ENCODE results near the gene TTC28. TPM values are rescaled to one million over a fixed set of nuclear protein-coding genes. Genes with fewer than 3 reads are reported as not detected.
"Not testable (repeated sequence)": the region's sequence is repeated elsewhere in the genome, so short reads cannot be mapped to it uniquely, and the experiment has no call there.

Gene TTC28
- total RNA-seq, 1 experiment from 2014 or later, result 7.6 TPM

DNA sequence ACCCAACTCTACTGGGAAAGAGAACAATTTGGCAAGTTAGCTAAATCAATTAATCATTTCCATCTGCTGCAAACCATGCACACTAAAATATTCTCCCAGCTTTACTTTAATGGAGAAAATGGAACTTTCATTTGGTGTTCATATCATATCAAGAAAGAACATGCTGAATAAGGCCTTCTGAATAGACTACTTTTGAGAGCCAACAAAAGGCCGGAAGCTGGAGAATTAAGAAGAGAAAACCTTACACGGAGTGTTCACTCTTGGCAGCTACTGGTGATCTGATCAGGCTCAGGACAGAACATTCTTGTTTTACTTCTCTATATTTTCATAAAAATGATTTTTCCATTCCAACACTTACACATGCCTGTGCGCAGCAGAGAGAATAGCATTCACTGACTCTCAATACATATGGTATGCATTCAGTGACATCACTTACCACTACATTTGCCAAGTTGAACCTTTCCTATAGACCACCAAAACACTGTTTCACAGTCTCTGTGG, 165.3 kb downstream of the TTC28 start:
- peak; percentile 9 for DNase-seq (ENCODE audit: low spot score)
- in situ Hi-C loops (cut with HindIII; ENCODE audit: low sequenced_read_pairs), result no loop called here

GRCh38 chr22:28512387-28512786, 167.3 kb downstream of the TTC28 start:
- in situ Hi-C loops (cut with HindIII; ENCODE audit: low sequenced_read_pairs); DNase-seq (ENCODE audit: low spot score): not testable (repeated sequence)

DNA sequence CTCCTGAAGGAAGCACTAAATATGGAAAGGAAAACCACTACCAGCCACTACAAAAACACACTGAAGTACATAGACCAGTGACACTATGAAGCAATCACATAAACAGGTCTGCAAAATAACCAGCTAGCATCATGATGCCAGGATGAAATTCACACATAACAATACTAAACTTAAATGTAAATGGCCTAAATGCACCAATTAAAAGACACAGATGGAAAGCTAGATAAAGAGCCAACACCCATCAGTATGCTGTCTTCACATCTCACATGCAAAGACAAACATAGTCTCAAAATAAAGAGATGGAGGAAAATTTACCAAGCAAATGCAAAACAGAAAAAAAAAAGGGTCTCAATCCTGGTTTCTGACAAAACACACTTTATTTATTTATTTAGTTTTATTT, 171.7 kb downstream of the TTC28 start:
- in situ Hi-C loops (cut with HindIII; ENCODE audit: low sequenced_read_pairs), result no loop called here
- no peak for DNase-seq (ENCODE audit: low spot score)

DNA sequence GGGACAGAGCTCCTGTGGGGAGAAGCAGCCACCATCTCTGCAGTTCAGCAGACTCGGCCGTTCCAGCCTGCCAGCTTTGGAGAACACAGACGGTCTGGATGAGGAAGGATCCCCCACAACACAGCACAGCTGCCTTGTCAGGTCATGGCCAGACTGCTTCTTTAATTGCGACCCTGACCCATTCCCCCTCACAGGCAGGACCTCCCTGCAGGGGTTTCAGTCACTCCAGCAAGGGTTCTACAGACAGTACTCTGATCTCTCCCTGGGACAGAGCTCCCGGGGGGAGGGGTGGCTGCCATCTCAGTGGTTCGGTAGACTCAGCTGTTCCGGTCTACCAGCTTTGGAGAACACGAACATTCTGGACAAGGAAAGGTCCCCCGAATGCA, 173.5 kb downstream of the TTC28 start:
- in situ Hi-C loops (cut with HindIII; ENCODE audit: low sequenced_read_pairs), result no loop called here
- no peak for DNase-seq (ENCODE audit: low spot score)

DNA sequence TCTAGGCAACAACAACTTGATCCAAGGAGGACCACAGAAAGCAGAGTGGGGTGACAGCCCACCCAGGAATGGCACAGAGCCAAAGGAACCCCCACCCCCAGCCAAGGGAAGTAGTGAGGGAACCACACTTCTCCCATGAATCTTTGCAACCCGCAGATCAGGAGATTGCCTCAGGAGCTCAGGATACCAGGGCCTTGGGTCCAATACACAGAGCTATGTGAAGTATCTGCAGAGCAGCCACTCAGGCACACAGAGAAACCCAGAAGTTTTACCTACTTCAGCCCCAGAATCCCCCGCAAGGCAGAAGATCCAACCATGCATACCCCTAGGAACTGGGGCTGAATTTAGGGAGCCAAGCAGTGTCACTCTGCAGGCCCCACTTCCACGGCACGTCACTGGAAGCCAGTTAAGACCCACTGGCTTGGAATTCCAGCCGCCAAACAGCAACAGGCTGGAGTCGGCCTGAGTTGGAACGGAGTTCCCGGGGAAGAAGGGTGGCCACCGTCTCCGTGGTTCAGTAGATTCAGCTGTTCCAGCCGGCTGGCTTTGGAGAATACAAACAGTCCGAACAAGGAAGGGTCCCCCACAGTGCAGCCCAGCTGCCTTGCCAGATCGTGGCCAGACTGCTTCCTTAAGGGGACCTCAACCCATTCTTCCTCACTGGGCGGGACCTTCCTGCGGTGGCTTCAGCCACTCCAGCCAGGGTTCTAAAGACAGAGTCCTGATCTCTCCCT, 174.1 kb downstream of the TTC28 start:
- in situ Hi-C loops (cut with HindIII; ENCODE audit: low sequenced_read_pairs), result no loop called here
- no peak for DNase-seq (ENCODE audit: low spot score)

GRCh38 chr22:28500006-28500405, 179.6 kb downstream of the TTC28 start:
- in situ Hi-C loops (cut with HindIII; ENCODE audit: low sequenced_read_pairs), result no loop called here

GRCh38 chr22:28498044-28498443, 181.6 kb downstream of the TTC28 start:
- in situ Hi-C loops (cut with HindIII; ENCODE audit: low sequenced_read_pairs), result no loop called here
- no peak for DNase-seq (ENCODE audit: low spot score)

More at GRCh38 chr22:28500006-28500405, 179.6 kb downstream of the TTC28 start:
- no peak for DNase-seq (ENCODE audit: low spot score)

GRCh38 chr22:28497188-28497587, 182.5 kb downstream of the TTC28 start:
- no peak for DNase-seq (ENCODE audit: low spot score)
- in situ Hi-C loops (cut with HindIII; ENCODE audit: low sequenced_read_pairs), result no loop called here

- in situ Hi-C loops (cut with HindIII; ENCODE audit: low sequenced_read_pairs); DNase-seq (ENCODE audit: low spot score): not testable (repeated sequence)
These were observed 188.4 kb downstream of the TTC28 start for GRCh38 chr22:28491289-28491688.

- in situ Hi-C loops (cut with HindIII; ENCODE audit: low sequenced_read_pairs), result no loop called here
- no peak for DNase-seq (ENCODE audit: low spot score)
These were observed 190.8 kb downstream of the TTC28 start for GRCh38 chr22:28488825-28489224.

GRCh38 chr22:28484662-28485061, 195.0 kb downstream of the TTC28 start:
- in situ Hi-C loops (cut with HindIII; ENCODE audit: low sequenced_read_pairs), result no loop called here
- no peak for DNase-seq (ENCODE audit: low spot score)

- DNase-seq (ENCODE audit: low spot score), result no peak
- in situ Hi-C loops (cut with HindIII; ENCODE audit: low sequenced_read_pairs), result no loop called here
These were observed 197.9 kb downstream of the TTC28 start for GRCh38 chr22:28481725-28482124.

DNA sequence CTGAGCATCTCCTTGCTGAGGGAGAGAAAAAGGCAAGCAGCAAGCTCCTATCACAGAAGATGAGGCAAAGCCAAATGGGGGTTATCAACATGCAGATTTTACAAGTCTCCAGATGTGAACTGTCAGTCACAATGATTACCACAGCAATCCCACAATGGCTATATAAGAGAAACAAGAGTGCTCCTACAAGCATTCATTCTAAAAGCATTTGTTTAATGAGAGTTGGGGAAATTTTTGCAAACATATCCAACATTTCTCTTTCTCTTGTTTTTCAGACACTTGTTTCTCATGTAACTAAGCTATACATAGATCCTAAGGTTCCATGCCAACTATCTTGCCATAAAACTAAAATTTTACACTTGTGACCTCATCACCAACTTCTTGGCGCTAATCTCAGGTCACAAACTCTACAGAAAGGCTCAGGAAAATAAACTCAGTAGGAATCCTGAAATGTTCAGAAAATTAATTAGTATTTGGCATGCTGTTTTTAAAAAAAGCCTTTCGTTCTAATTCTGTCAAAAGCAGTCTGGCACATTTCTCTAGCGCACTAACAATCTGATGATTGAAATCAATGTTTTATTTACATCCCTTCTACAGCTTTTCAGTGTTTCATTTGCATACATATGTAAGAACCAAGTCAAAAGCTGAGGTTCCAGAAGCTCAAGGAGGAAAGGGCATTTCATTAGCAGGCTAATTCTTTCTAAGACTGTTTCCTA, 199.5 kb downstream of the TTC28 start:
- in situ Hi-C loops (cut with HindIII; ENCODE audit: low sequenced_read_pairs), result no loop called here
- DNase-seq (ENCODE audit: low spot score), result no peak

DNA sequence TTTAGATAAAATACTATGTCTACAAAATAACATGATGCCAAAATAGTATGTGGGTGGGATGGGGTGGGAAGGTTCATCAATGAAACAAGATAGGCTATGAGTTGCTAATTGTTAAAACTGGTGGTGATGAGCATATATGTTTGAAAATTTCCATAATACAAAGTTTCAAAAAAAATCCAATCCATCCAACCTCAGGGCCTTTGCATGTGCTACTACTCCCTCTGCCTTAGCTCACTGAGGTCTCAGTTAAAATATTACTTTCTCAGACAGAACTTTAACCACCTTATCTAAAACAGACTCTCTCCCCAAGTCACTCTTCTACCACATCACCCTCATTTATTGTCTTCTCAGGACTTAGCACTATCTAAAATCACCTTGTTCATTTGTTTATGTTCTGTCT, 201.1 kb downstream of the TTC28 start:
- DNase-seq (ENCODE audit: low spot score), result no peak
- in situ Hi-C loops (cut with HindIII; ENCODE audit: low sequenced_read_pairs), result no loop called here

DNA sequence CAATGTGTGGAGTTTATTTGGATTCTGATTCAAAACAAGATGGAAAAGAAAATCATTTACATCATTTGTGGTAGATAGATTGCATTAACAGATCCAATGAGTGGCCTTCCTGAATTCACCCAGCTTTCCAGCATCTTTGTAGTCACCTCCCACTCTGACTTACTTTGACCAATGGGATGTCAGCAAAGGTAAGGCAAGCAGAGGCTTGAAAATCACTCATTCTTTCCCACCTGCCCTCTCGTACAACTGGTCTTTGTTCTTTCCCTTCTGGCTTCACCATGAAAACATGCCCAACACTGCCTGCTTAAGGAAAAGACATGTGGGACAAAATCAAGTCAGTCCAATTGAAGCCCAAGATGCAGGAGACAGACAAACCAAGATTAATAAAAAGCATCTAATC, 202.1 kb downstream of the TTC28 start:
- in situ Hi-C loops (cut with HindIII; ENCODE audit: low sequenced_read_pairs), result no loop called here
- DNase-seq (ENCODE audit: low spot score), result no peak

DNA sequence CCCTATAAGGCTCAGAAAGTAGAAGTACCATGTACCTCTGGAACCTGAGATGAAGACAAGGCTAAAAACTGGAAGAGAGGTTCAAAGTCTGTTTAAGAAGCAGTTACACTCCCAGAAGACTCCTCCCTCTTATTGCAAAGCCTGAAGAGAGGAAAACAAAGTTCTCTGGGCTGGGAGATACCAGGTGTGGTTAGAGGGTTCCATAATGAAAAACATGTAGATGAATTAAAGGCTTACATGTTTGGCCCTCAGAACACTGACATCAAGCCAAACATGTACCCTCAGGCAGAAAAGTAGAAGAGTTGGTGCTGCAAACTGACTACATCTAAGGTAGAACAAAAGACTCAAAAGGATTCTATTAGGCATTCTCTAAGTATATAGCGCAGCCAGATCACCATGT, 205.3 kb downstream of the TTC28 start:
- DNase-seq (ENCODE audit: low spot score), result no peak
- in situ Hi-C loops (cut with HindIII; ENCODE audit: low sequenced_read_pairs), result no loop called here

DNA sequence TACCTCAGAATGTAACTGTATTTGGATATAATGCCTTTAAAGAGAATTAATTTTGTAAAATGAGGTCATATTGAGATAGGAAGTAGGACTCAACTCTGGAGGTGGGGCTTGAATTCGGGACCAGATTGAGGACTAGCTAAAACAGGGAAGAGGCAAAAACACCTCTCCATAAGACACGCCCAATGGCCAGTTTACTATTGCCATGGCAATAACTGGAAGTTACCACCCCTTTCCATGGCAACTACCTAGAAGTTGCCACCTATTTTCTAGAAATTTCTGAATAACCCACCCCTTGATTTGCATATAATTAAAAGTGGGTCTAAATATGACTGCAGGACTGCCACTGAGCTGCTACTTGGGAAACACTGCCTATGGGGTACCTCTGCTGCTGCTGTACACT, 206.4 kb downstream of the TTC28 start:
- no peak for DNase-seq (ENCODE audit: low spot score)
- in situ Hi-C loops (cut with HindIII; ENCODE audit: low sequenced_read_pairs), result no loop called here

- DNase-seq (ENCODE audit: low spot score); in situ Hi-C loops (cut with HindIII; ENCODE audit: low sequenced_read_pairs): not testable (repeated sequence)
These were observed 212.6 kb downstream of the TTC28 start for GRCh38 chr22:28467055-28467454.

GRCh38 chr22:28466399-28466798, 213.2 kb downstream of the TTC28 start:
- in situ Hi-C loops (cut with HindIII; ENCODE audit: low sequenced_read_pairs), result no loop called here
- DNase-seq (ENCODE audit: low spot score), result no peak

- DNase-seq (ENCODE audit: low spot score), result no peak
These were observed 213.8 kb downstream of the TTC28 start for GRCh38 chr22:28465841-28466240.

GRCh38 chr22:28464127-28464526, 215.5 kb downstream of the TTC28 start:
- no peak for DNase-seq (ENCODE audit: low spot score)
- in situ Hi-C loops (cut with HindIII; ENCODE audit: low sequenced_read_pairs), result no loop called here

More at GRCh38 chr22:28465841-28466240, 213.8 kb downstream of the TTC28 start:
- in situ Hi-C loops (cut with HindIII; ENCODE audit: low sequenced_read_pairs), result no loop called here

All from G401 (cell line).